H1 (cell line): ENCODE measurements around the gene POLN. TPM values are rescaled to one million over a fixed set of nuclear protein-coding genes. Genes with fewer than 3 reads are reported as not detected.

ENCODE experiments used
- CTCF ChIA-PET: fragments of 300-600 bp; sonication (Branson Sonifier 250); formaldehyde crosslinking; loops from one replicate; lab custom pipeline; 2021; ENCODE audit not compliant: partially characterized antibody; lab: Charles Lee
- POLR2A ChIA-PET: fragments of 300-600 bp; sonication (Branson Sonifier 250); formaldehyde crosslinking; loops from one replicate; lab custom pipeline; 2021; ENCODE audit warnings: inconsistent platforms; ENCODE audit not compliant: partially characterized antibody; lab: Charles Lee
- DNase-seq, 2 experiments: peaks; one replicate each; pipeline versions ENCODE4 v3.0.0 to v3.0.0-alpha.2; 2010 to 2022; ENCODE audit warnings: low spot score in 2 of 2, low read depth in 1 of 2, mixed read lengths in 1 of 2
- FAIRE-seq: peaks from 2 replicates; lab custom pipeline; 2011; peaks lifted over from hg19 to GRCh38; lab: Jason Lieb, UNC
- H2AFZ ChIP-seq: 2 replicates; pipeline ENCODE4 v1.8.1; 2012; ENCODE audit warnings: low read length, inconsistent platforms
- H2AK5ac ChIP-seq: 2 replicates; pipeline ENCODE4 v1.6.1; 2013; ENCODE audit warnings: low read depth, low read length
- H2BK120ac ChIP-seq: replicated peaks from 2 replicates; pipeline ENCODE3; 2013; ENCODE audit warnings: low read depth, low read length, inconsistent platforms
- H2BK12ac ChIP-seq: 2 replicates; pipeline ENCODE4 v1.6.1; 2013; ENCODE audit warnings: low read depth, low read length
- H2BK15ac ChIP-seq: 2 replicates; pipeline ENCODE4 v1.6.1; 2013; ENCODE audit warnings: low read length
- H2BK20ac ChIP-seq: 2 replicates; pipeline ENCODE4 v1.6.1; 2013; ENCODE audit warnings: low read length
- H2BK5ac ChIP-seq: 2 replicates; pipeline ENCODE4 v1.6.1; 2013; ENCODE audit warnings: low read depth, low read length
- H3K14ac ChIP-seq: 2 replicates; pipeline ENCODE4 v1.6.1; 2013; ENCODE audit warnings: inconsistent platforms; ENCODE audit not compliant: insufficient read length
- H3K18ac ChIP-seq: 2 replicates; pipeline ENCODE4 v1.6.1; 2013; ENCODE audit warnings: low read length; ENCODE audit errors: extremely low read depth
- H3K23ac ChIP-seq: 2 replicates; pipeline ENCODE4 v1.6.1; 2013; ENCODE audit warnings: inconsistent platforms; ENCODE audit not compliant: insufficient read length
- H3K23me2 ChIP-seq: 2 replicates; pipeline ENCODE4 v1.6.1; 2013; ENCODE audit warnings: low read depth, low read length
- H3K27ac ChIP-seq: 2 replicates; pipeline ENCODE4 v1.6.1; 2011; ENCODE audit warnings: low read depth, low read length, inconsistent platforms
- H3K27me3 ChIP-seq, 4 experiments: replicated peaks in 1 of 4; 1 replicate in 1 of 4; 2 replicates in 3 of 4; pipeline versions ENCODE4 v1.6.1 to v1.8.1; 2011 to 2013; ENCODE audit warnings: low read length in 3 of 4, mild to moderate bottlenecking in 3 of 4, inconsistent platforms in 2 of 4, mixed read lengths in 2 of 4, moderate library complexity in 1 of 4; ENCODE audit not compliant: control insufficient read depth in 3 of 4, insufficient read depth in 3 of 4; ENCODE audit errors: extremely low read depth in 1 of 4
- H3K36me3 ChIP-seq, 4 experiments: 2 replicates each; pipeline versions ENCODE4 v1.6.1 to v1.8.1; 2011 to 2013; ENCODE audit warnings: mild to moderate bottlenecking in 4 of 4, low read length in 3 of 4, moderate library complexity in 2 of 4, control low read depth in 1 of 4, inconsistent platforms in 1 of 4; ENCODE audit not compliant: insufficient read depth in 4 of 4, control insufficient read depth in 2 of 4
- H3K4ac ChIP-seq: replicated peaks from 2 replicates; pipeline ENCODE3; 2013; ENCODE audit warnings: low read length, low read depth, mixed read lengths, inconsistent platforms; ENCODE audit not compliant: insufficient read length
- H3K4me1 ChIP-seq, 4 experiments: replicated peaks in 1 of 4; 1 replicate in 1 of 4; 2 replicates in 3 of 4; pipeline versions ENCODE4 v1.6.1 to v1.8.1; 2011 to 2013; ENCODE audit warnings: low read length in 3 of 4, inconsistent platforms in 2 of 4, mixed read lengths in 1 of 4; ENCODE audit not compliant: insufficient read depth in 4 of 4, control insufficient read depth in 3 of 4
- H3K4me2 ChIP-seq, 2 experiments: 2 replicates each; pipeline versions ENCODE4 v1.6.1 to v1.8.1; 2011 to 2013; ENCODE audit warnings: low read depth in 2 of 2, low read length in 2 of 2, control low read depth in 1 of 2, inconsistent platforms in 1 of 2, mild to moderate bottlenecking in 1 of 2; ENCODE audit not compliant: insufficient read depth in 1 of 2
- H3K4me3 ChIP-seq, 4 experiments: fragments of 200-600, 300-600 bp in 1 of 4; sonication (generic), shearing (Covaris generic), sonication (Bioruptor Twin) in 1 of 4; 2 replicates each; pipeline versions ENCODE4 v1.5.1 to v1.8.1; 2011 to 2016; ENCODE audit warnings: low read length in 4 of 4, low read depth in 3 of 4, control low read depth in 2 of 4, inconsistent platforms in 2 of 4, mild to moderate bottlenecking in 2 of 4, mixed read lengths in 1 of 4, moderate library complexity in 1 of 4; ENCODE audit not compliant: insufficient read depth in 2 of 4; ENCODE audit errors: extremely low read depth in 1 of 4
- H3K56ac ChIP-seq: replicated peaks from 2 replicates; pipeline ENCODE3; 2013; ENCODE audit warnings: low read depth, mild to moderate bottlenecking, mixed read lengths, low read length, inconsistent platforms; ENCODE audit not compliant: insufficient read length
- H3K79me1 ChIP-seq: 2 replicates; pipeline ENCODE4 v1.6.1; 2013; ENCODE audit warnings: low read depth, low read length, control low read depth
- H3K79me2 ChIP-seq, 2 experiments: 2 replicates each; pipeline versions ENCODE4 v1.6.1 to v1.8.1; 2012 to 2013; ENCODE audit warnings: low read length in 2 of 2, mild to moderate bottlenecking in 2 of 2, inconsistent platforms in 1 of 2; ENCODE audit not compliant: insufficient read depth in 2 of 2, control insufficient read depth in 1 of 2
- H3K9ac ChIP-seq, 4 experiments: replicated peaks in 1 of 4; 1 replicate in 1 of 4; 2 replicates in 3 of 4; pipeline versions ENCODE4 v1.6.1 to v1.8.1; 2011 to 2013; ENCODE audit warnings: low read depth in 3 of 4, low read length in 3 of 4, control low read depth in 2 of 4, mild to moderate bottlenecking in 2 of 4, moderate library complexity in 2 of 4, inconsistent platforms in 1 of 4; ENCODE audit errors: extremely low read depth in 1 of 4
- H3K9me3 ChIP-seq, 2 experiments: 2 replicates each; pipeline versions ENCODE4 v1.6.1 to v1.8.1; 2012 to 2013; ENCODE audit warnings: mild to moderate bottlenecking in 2 of 2, moderate library complexity in 2 of 2, control low read depth in 1 of 2, inconsistent platforms in 1 of 2, low read depth in 1 of 2, low read length in 1 of 2, mixed read lengths in 1 of 2; ENCODE audit not compliant: insufficient read depth in 2 of 2
- H4K20me1 ChIP-seq, 2 experiments: replicated peaks in 1 of 2; 2 replicates each; pipeline versions ENCODE3 to v1.8.1; 2011 to 2013; ENCODE audit warnings: inconsistent platforms in 2 of 2, low read length in 2 of 2, mild to moderate bottlenecking in 1 of 2; ENCODE audit not compliant: insufficient read depth in 2 of 2, control insufficient read depth in 1 of 2
- H4K5ac ChIP-seq: 2 replicates; pipeline ENCODE4 v1.6.1; 2013; ENCODE audit warnings: low read length, low read depth, mixed read lengths, inconsistent platforms; ENCODE audit not compliant: insufficient read length
- H4K8ac ChIP-seq: 2 replicates; pipeline ENCODE4 v1.8.0; 2013; ENCODE audit warnings: mild to moderate bottlenecking, moderate library complexity, low read length, inconsistent platforms; ENCODE audit not compliant: insufficient read depth; ENCODE audit errors: extremely low read depth
- H4K91ac ChIP-seq: replicated peaks from 2 replicates; pipeline ENCODE3; 2013; ENCODE audit warnings: low read length, mixed read lengths, inconsistent platforms; ENCODE audit not compliant: insufficient read length
- CBX5 ChIP-seq: fragments of 300-800, 300-1000 bp; sonication (generic); IDR thresholded peaks from 2 replicates; pipeline ENCODE4 v1.7.1; 2016; ENCODE audit warnings: antibody characterized with exemption, low read length, low read depth
- CEBPB ChIP-seq: IDR thresholded peaks from 2 replicates; pipeline ENCODE4 v1.6.1; 2012; ENCODE audit warnings: low read depth, low read length
- CHD1 ChIP-seq: IDR thresholded peaks from 2 replicates; pipeline ENCODE4 v1.6.1; 2012; ENCODE audit warnings: low read depth, low read length, improper control_type of control experiment
- GABPA ChIP-seq: IDR thresholded peaks from 2 replicates; pipeline ENCODE4 v1.6.1; 2011; ENCODE audit warnings: mild to moderate bottlenecking, low read length, moderate library complexity, borderline replicate concordance; ENCODE audit not compliant: insufficient read depth
- JUN ChIP-seq: IDR thresholded peaks from 2 replicates; pipeline ENCODE4 v1.6.1; 2011; ENCODE audit warnings: low read depth, mild to moderate bottlenecking, improper control_type of control experiment, low read length
- TCF12 ChIP-seq: IDR thresholded peaks from 2 replicates; pipeline ENCODE4 v1.6.1; 2011; ENCODE audit warnings: low read depth, mild to moderate bottlenecking, low read length
- WGBS, 2 experiments: shearing (Covaris generic) in 1 of 2; methylation state at CpG; one replicate each; pipeline versions ENCODE4 v1.1.6 to v1.1.7; 2013 to 2015; ENCODE audit warnings: low lambda C conversion rate in 2 of 2, mixed read lengths in 2 of 2, inconsistent platforms in 1 of 2, low coverage in 1 of 2, missing lambda C conversion rate in 1 of 2; ENCODE audit not compliant: insufficient replicate concordance in 2 of 2, insufficient coverage in 1 of 2, insufficient read length in 1 of 2; ENCODE audit errors: extremely low coverage in 1 of 2, missing lambda C conversion rate in 1 of 2; 5-methylcytosine and 5-hydroxymethylcytosine counted together
- polyA plus RNA-seq, 7 experiments: library from polyadenylated mRNA; depleted of rRNA in 3 of 7; stranded (reverse) in 5 of 7; unstranded in 2 of 7; fragments of >200 nt in 5 of 7; fragments of 200-250 nt in 2 of 7; gene quantifications; 1 replicate in 5 of 7; 2 replicates in 1 of 7; 4 replicates in 1 of 7; pipeline versions ENCODE4 v1.2.1 to v1.2.3, GENCODE V29; 2011 to 2013; ENCODE audit warnings: missing spikeins in 2 of 7, mixed read lengths in 2 of 7
- total RNA-seq: library from RNA; stranded (reverse); fragmentation: NEBNext Ultra II Directional; extraction: Animal tissue kit (Norgen Biotek cat#: 25700); gene quantifications from 2 replicates; pipeline ENCODE4 v1.2.1, GENCODE V29; 2021
- TF ChIP-seq, protein P1 (sequence below): IDR thresholded peaks from 2 replicates; pipeline ENCODE4 v1.6.1; 2011; ENCODE audit warnings: low read depth, mild to moderate bottlenecking, low read length; ENCODE audit not compliant: insufficient read depth
- TF ChIP-seq, protein P2 (sequence below): IDR thresholded peaks from 2 replicates; pipeline ENCODE4 v1.6.1; 2012; ENCODE audit warnings: inconsistent platforms

The POLN gene
- total and polyA plus RNA-seq, 2 of the 8 experiments (the other 6 are each of a cell fraction or from before 2014, with no cell fraction given), result 0.98 to 1.5 TPM

DNA sequence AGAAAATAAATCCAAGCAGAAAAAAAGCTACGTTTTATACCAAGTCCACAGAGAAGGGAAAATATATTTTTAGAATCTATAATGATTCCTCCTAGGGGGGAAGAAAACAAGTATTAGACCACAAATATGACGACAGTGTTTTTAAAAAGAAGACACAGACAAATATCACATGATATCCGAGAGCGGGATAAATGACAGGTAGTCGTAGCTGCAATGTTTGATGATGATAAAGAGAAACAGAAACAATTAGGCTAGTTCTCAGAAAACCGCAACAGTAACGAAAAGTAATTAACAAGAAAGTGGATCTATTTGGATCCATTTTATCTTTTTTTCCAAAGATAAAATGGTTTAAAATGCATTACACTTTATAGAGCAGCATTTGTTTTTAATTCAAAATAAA, 918 bp downstream of the POLN start:
- peak overlapping the region; percentile 75 to 94 (median 84) for H3K4me3 ChIP-seq
- H3K9ac ChIP-seq, result peak overlapping the region in 3 of 4 experiments; percentile 51 to 82 (median 56); a peak in 6 of 7 replicates
- no peaks in the 10 kb centered on the region for H3K23me2 ChIP-seq

More for the DNA sequence above, 918 bp downstream of the POLN start:
- H4K5ac ChIP-seq, result no peak overlapping the region
- H2AK5ac ChIP-seq, result no peak overlapping the region
- ChIA-PET POLR2A (no interaction called here), CTCF (interaction anchor here (1.0 to 2.7 kb wide), 4 partner anchors 14 to 120 kb away, joined by 3 to 13 read pairs (median 6); no protein-coding TSS in a partner anchor)
- peak overlapping the region; percentile 79 to 89 for H3K4me2 ChIP-seq
- no peak overlapping the region for H2BK12ac ChIP-seq
- no peak overlapping the region for H4K91ac ChIP-seq
- H3K4me1 ChIP-seq, result peaks cover 0 to 2% (median 0%) of the 10 kb centered on the region in 4 experiments; a peak in 1 of 7 replicates
- peaks cover 0 to 11% (median under 1%) of the 10 kb centered on the region in 4 experiments; a peak in 2 of 8 replicates for H3K36me3 ChIP-seq
- TF ChIP-seq GABPA (no peak), TCF12 (no peak), JUN (no peak), CHD1 (no peak), CBX5 (no peak), CEBPB (no peak)
- TF ChIP-seq, protein P1, sequence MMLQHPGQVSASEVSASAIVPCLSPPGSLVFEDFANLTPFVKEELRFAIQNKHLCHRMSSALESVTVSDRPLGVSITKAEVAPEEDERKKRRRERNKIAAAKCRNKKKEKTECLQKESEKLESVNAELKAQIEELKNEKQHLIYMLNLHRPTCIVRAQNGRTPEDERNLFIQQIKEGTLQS, result no peak
- TF ChIP-seq, protein P2, sequence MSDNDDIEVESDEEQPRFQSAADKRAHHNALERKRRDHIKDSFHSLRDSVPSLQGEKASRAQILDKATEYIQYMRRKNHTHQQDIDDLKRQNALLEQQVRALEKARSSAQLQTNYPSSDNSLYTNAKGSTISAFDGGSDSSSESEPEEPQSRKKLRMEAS, result no peak
- H3K9me3 ChIP-seq, result no peaks in the 10 kb centered on the region; a peak in 1 of 4 replicates
- DNase-seq (no peak), FAIRE-seq (peak; percentile 7)
- H4K8ac ChIP-seq, result no peak overlapping the region
- H3K18ac ChIP-seq, result no peak overlapping the region
- no peak overlapping the region for H3K4ac ChIP-seq
- WGBS, 2 experiments, result 34% methylated on average over 7 of the region's 7 CpGs; no CpG with 5 or more reads in 1 of the 2 experiments
- no peaks in the 10 kb centered on the region; the same call in 1 of the 2 replicates for H3K79me1 ChIP-seq
- H2BK5ac ChIP-seq, result no peak overlapping the region
- H3K23ac ChIP-seq, result peak overlapping the region; percentile 99
- peaks cover 0 to 6% of the 10 kb centered on the region in 2 experiments for H4K20me1 ChIP-seq
- no peak overlapping the region for H3K14ac ChIP-seq
- 0 out of 2 replicates have a peak overlapping the region, but pooled peaks have one; percentile 48 for H2AFZ ChIP-seq
- no peak overlapping the region for H3K56ac ChIP-seq
- no peak overlapping the region for H2BK120ac ChIP-seq
- H2BK15ac ChIP-seq, result no peak overlapping the region
- no peak overlapping the region for H3K27ac ChIP-seq
- no peaks in the 10 kb centered on the region for H3K27me3 ChIP-seq
- no peak overlapping the region for H2BK20ac ChIP-seq
- H3K79me2 ChIP-seq, result peaks cover 0 to 37% of the 10 kb centered on the region in 2 experiments; a peak in 3 of 4 replicates
